ENCODE measurements around the gene KCNB1. TPM values are rescaled to one million over a fixed set of nuclear protein-coding genes. Genes with fewer than 3 reads are reported as not detected.

The KCNB1 gene
- total and polyA plus RNA-seq, 2 donors (not counting 1 experiment from before 2014, with no cell fraction given) = 0.12 TPM; not detected in 1

DNA sequence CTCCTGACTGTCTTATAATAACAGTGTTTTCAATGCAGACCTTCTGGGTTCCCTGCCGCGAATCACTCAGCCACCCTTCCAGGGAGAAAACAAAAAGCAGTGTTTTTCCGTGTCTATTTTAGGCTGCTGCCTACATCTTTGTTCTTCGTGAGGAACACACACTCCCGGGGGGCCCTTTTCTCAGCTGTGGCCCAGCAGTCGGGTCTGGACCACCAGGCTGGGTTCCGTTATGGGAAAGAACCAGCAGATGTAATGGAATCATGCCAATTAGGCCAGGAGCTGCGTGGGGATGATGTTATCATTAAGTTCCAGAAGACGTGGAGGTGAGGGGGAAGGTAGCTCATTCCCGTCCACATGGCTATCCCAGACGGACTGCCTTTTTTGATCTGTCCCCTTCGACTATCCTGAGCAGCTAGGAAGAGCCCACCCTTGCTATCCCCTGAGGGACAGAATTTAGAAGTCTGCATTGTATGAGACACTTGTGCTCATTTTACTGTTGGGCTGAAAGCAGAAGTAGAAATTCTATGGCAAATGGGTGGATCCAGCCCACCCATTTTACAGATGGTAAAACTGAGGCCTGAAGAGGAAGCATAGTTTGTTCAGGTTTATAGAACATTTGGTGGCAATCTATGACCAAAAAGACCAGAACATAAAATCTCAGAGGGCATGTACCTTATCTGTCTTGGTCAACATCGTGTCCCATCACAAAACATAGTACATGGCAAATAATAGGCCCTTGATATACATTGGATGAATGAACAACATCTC, 54.5 kb downstream of the KCNB1 start:
- ChIA-PET POLR2A (no interaction called here), CTCF (no interaction called here)
- Histone ChIP-seq H3K27me3 (replicated peaks in 1 of 4; ENCODE audit: control extremely low read depth in 1 of 4, control insufficient read depth in 3 of 4, insufficient read depth in 4 of 4, low read length in 3 of 4) (peaks cover 0 to 29% (median 6%) of the 10 kb centered on the region in 4 experiments), H3K9ac (ENCODE audit: low read length) (no peak overlapping the region), H3K27ac (ENCODE audit: low read length in 2 of 2) (no peak overlapping the region), H3K79me2 (ENCODE audit: control insufficient read depth, insufficient read depth, low read length) (no peaks in the 10 kb centered on the region), H2AFZ (ENCODE audit: insufficient read depth, low read depth, low read length, poor library complexity, severe bottlenecking) (no peak overlapping the region), H3K9me3 (ENCODE audit: control extremely low read depth in 1 of 3, control insufficient read depth in 2 of 3, insufficient read depth in 1 of 3, low read length in 2 of 3) (no peaks in the 10 kb centered on the region), H3K36me3 (replicated peaks in 1 of 2; ENCODE audit: control extremely low read depth in 1 of 2, control insufficient read depth in 1 of 2, extremely low read depth in 1 of 2, insufficient read depth in 2 of 2, low read length in 1 of 2) (no peaks in the 10 kb centered on the region), H4K20me1 (ENCODE audit: control insufficient read depth, insufficient read depth, low read length, poor library complexity, severe bottlenecking) (no peaks in the 10 kb centered on the region), H3K4me3 (ENCODE audit: control extremely low read depth in 1 of 5, extremely low read depth in 1 of 5, insufficient read depth in 1 of 5, low read depth in 2 of 5, low read length in 4 of 5) (no peak overlapping the region), H3K4me1 (ENCODE audit: control insufficient read depth in 2 of 2, insufficient read depth in 2 of 2, low read length in 2 of 2) (no peaks in the 10 kb centered on the region), H3K4me2 (replicated peaks; ENCODE audit: low read depth, low read length, poor library complexity, severe bottlenecking) (no peak overlapping the region)
- Mint-ChIP-seq H3K27me3 (peaks cover 32% of the 10 kb centered on the region), H3K4me1 (no peaks in the 10 kb centered on the region), H3K27ac (no peak overlapping the region), H3K4me3 (no peak overlapping the region), H3K9me3 (ENCODE audit: insufficient read depth) (peaks cover 1% of the 10 kb centered on the region)
- intact Hi-C loops (cut with micrococcal nuclease) = no loop called here
- ATAC-seq (ENCODE audit: low read depth) (no peak), DNase-seq (no peak)
- TF ChIP-seq, protein P1, sequence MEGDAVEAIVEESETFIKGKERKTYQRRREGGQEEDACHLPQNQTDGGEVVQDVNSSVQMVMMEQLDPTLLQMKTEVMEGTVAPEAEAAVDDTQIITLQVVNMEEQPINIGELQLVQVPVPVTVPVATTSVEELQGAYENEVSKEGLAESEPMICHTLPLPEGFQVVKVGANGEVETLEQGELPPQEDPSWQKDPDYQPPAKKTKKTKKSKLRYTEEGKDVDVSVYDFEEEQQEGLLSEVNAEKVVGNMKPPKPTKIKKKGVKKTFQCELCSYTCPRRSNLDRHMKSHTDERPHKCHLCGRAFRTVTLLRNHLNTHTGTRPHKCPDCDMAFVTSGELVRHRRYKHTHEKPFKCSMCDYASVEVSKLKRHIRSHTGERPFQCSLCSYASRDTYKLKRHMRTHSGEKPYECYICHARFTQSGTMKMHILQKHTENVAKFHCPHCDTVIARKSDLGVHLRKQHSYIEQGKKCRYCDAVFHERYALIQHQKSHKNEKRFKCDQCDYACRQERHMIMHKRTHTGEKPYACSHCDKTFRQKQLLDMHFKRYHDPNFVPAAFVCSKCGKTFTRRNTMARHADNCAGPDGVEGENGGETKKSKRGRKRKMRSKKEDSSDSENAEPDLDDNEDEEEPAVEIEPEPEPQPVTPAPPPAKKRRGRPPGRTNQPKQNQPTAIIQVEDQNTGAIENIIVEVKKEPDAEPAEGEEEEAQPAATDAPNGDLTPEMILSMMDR (IDR thresholded peaks at IDR 0.05) = no peak
- 64% methylated on average over 12 of the region's 13 CpGs for WGBS (ENCODE audit: insufficient coverage)

DNA sequence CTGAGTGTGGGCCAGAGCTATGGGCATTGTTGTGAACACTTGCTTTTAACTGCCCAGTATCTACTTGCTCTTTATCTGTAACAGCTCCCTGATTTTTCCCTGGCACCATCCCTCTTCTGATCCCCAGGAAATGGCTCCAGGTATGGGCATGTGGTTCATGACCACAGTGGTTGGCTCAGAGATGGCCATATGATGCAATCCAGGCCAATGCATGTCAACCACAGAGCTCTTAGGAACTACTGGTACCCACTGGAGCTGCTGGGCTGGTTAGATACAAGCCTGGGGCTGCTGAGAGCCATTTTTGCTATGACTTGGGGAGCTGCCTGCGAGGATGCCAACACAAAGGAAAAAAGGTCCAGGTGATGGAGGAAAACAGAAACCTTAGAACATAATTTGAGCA, 55.6 kb downstream of the KCNB1 start:
- H3K9me3 ChIP-seq (ENCODE audit: control extremely low read depth in 1 of 3, control insufficient read depth in 2 of 3, insufficient read depth in 1 of 3, low read length in 2 of 3) = no peaks in the 10 kb centered on the region
- Mint-ChIP-seq H3K9me3 (ENCODE audit: insufficient read depth) (peaks cover 3% of the 10 kb centered on the region), H3K4me3 (no peak overlapping the region), H3K27me3 (peaks cover 35% of the 10 kb centered on the region), H3K27ac (no peak overlapping the region), H3K4me1 (no peaks in the 10 kb centered on the region)
- intact Hi-C loops (cut with micrococcal nuclease) = no loop called here
- no peaks in the 10 kb centered on the region for H3K79me2 ChIP-seq (ENCODE audit: control insufficient read depth, insufficient read depth, low read length)
- H3K9ac ChIP-seq (ENCODE audit: low read length) = no peak overlapping the region
- H3K27ac ChIP-seq (ENCODE audit: low read length in 2 of 2) = no peak overlapping the region
- ChIA-PET POLR2A (no interaction called here), CTCF (no interaction called here)
- TF ChIP-seq EZH2 (IDR thresholded peaks at IDR 0.05; ENCODE audit: borderline replicate concordance, insufficient read depth, low read depth, low read length, poor library complexity, severe bottlenecking) = no peak
- TF ChIP-seq, protein P1 (IDR thresholded peaks at IDR 0.05) = no peak
- DNase-seq = no peak
- no peak overlapping the region for H3K4me2 ChIP-seq (replicated peaks; ENCODE audit: low read depth, low read length, poor library complexity, severe bottlenecking)
- peaks cover 0 to 27% (median 4%) of the 10 kb centered on the region in 4 experiments for H3K27me3 ChIP-seq (replicated peaks in 1 of 4; ENCODE audit: control extremely low read depth in 1 of 4, control insufficient read depth in 3 of 4, insufficient read depth in 4 of 4, low read length in 3 of 4)
- WGBS (ENCODE audit: insufficient coverage) = no CpG with 5 or more reads among the region's 1 CpG
- H3K4me3 ChIP-seq (ENCODE audit: control extremely low read depth in 1 of 5, extremely low read depth in 1 of 5, insufficient read depth in 1 of 5, low read depth in 2 of 5, low read length in 4 of 5) = no peak overlapping the region
- H2AFZ ChIP-seq (ENCODE audit: insufficient read depth, low read depth, low read length, poor library complexity, severe bottlenecking) = no peak overlapping the region
- no peaks in the 10 kb centered on the region for H4K20me1 ChIP-seq (ENCODE audit: control insufficient read depth, insufficient read depth, low read length, poor library complexity, severe bottlenecking)
- no peaks in the 10 kb centered on the region for H3K4me1 ChIP-seq (ENCODE audit: control insufficient read depth in 2 of 2, insufficient read depth in 2 of 2, low read length in 2 of 2)
- no peaks in the 10 kb centered on the region for H3K36me3 ChIP-seq (replicated peaks in 1 of 2; ENCODE audit: control extremely low read depth in 1 of 2, control insufficient read depth in 1 of 2, extremely low read depth in 1 of 2, insufficient read depth in 2 of 2, low read length in 1 of 2)
- ATAC-seq (ENCODE audit: low read depth) = no peak

All from B cell (primary cell).